CD4-positive, alpha-beta T cell (primary cell): ENCODE measurements around the gene DTD1. TPM values are rescaled to one million over a fixed set of nuclear protein-coding genes. Genes with fewer than 3 reads are reported as not detected.

ENCODE experiments used
- ATAC-seq: fragments of 200-7000 bp; cut with Tn5 transposase; one replicate; pipeline ENCODE4 v1.10.0; 2022; ENCODE audit warnings: mild to moderate bottlenecking; ENCODE audit not compliant: poor library complexity
- CTCF ChIA-PET: fragments of 350-600 bp; sonication (Branson Sonifier 250); formaldehyde crosslinking; loops from one replicate; lab custom pipeline; 2021; ENCODE audit warnings: antibody characterized with exemption, inconsistent platforms; lab: Charles Lee
- POLR2A ChIA-PET: fragments of 350-600 bp; sonication (Branson Sonifier 250); formaldehyde crosslinking; loops from one replicate; lab custom pipeline; 2021; ENCODE audit warnings: antibody characterized with exemption, inconsistent platforms; lab: Charles Lee
- DNase-seq, 14 experiments: peaks; one replicate each; pipeline ENCODE4 v3.0.0-alpha.2; 2013 to 2020; ENCODE audit warnings: mixed read lengths in 2 of 14
- H3K27ac ChIP-seq, 2 donors: one replicate each; pipeline versions ENCODE4 v1.5.1 to v1.7.0; 2013; ENCODE audit warnings: low read length in 2 of 2, low read depth in 1 of 2, mild to moderate bottlenecking in 1 of 2
- H3K27me3 ChIP-seq, 2 experiments: 1 replicate in 1 of 2; 2 replicates in 1 of 2; pipeline versions ENCODE4 v1.6.1 to v1.7.0; 2013; ENCODE audit warnings: low read length in 2 of 2, control low read depth in 1 of 2, mild to moderate bottlenecking in 1 of 2, moderate library complexity in 1 of 2; ENCODE audit not compliant: insufficient read depth in 2 of 2, control insufficient read depth in 1 of 2
- H3K36me3 ChIP-seq: one replicate; pipeline ENCODE4 v1.6.1; 2013; ENCODE audit warnings: low read length, control low read depth; ENCODE audit not compliant: insufficient read depth
- H3K4me1 ChIP-seq: one replicate; pipeline ENCODE4 v1.6.1; 2013; ENCODE audit warnings: low read length, control low read depth; ENCODE audit not compliant: insufficient read depth
- H3K4me3 ChIP-seq: one replicate; pipeline ENCODE4 v1.5.1; 2013; ENCODE audit warnings: mild to moderate bottlenecking, low read length, moderate library complexity
- H3K9me3 ChIP-seq, 2 experiments: 1 replicate in 1 of 2; 2 replicates in 1 of 2; pipeline versions ENCODE4 v1.6.1 to v1.7.0; 2013; ENCODE audit warnings: low read length in 2 of 2, mild to moderate bottlenecking in 2 of 2, control low read depth in 1 of 2, moderate library complexity in 1 of 2; ENCODE audit not compliant: control insufficient read depth in 1 of 2, insufficient read depth in 1 of 2
- H3K27ac Mint-ChIP-seq: one replicate; pipeline ENCODE4 v1.8.0; 2020; ENCODE audit warnings: mixed read lengths
- H3K27me3 Mint-ChIP-seq: one replicate; pipeline ENCODE4 v1.8.0; 2021; ENCODE audit warnings: mixed read lengths
- H3K36me3 Mint-ChIP-seq: one replicate; pipeline ENCODE4 v1.8.0; 2021; ENCODE audit warnings: low read depth, mixed read lengths
- H3K4me1 Mint-ChIP-seq: one replicate; pipeline ENCODE4 v1.8.0; 2021; ENCODE audit warnings: low read depth, mixed read lengths
- H3K4me3 Mint-ChIP-seq: one replicate; pipeline ENCODE4 v1.8.0; 2020; ENCODE audit warnings: mild to moderate bottlenecking, mixed read lengths
- H3K9me3 Mint-ChIP-seq: one replicate; pipeline ENCODE4 v1.8.0; 2020; ENCODE audit warnings: mixed read lengths
- CTCF ChIP-seq: fragments of 200-600 bp; IDR thresholded peaks from one replicate; pipeline ENCODE4 v1.8.0; 2022; ENCODE audit warnings: antibody characterized with exemption, mild to moderate bottlenecking
- intact Hi-C, 2 experiments: fragments of 100-400 bp; cut with DNase I in 1 of 2; cut with micrococcal nuclease in 1 of 2; formaldehyde crosslinking; loops; one replicate each; pipeline versions ENCODE4 v1.15.1 to v1.9.0; 2023 to 2025; cut with DNase I, micrococcal nuclease
- total RNA-seq, 174 experiments: library from RNA in 2 of 174; stranded (reverse) in 2 of 174; gene quantifications; one replicate each; pipeline ENCODE4 v1.2.3 and lab custom pipeline; 2021 to 2026

The DTD1 gene
- total RNA-seq, 2 experiments from 2014 or later, result 15.4 to 16.1 TPM

DNA sequence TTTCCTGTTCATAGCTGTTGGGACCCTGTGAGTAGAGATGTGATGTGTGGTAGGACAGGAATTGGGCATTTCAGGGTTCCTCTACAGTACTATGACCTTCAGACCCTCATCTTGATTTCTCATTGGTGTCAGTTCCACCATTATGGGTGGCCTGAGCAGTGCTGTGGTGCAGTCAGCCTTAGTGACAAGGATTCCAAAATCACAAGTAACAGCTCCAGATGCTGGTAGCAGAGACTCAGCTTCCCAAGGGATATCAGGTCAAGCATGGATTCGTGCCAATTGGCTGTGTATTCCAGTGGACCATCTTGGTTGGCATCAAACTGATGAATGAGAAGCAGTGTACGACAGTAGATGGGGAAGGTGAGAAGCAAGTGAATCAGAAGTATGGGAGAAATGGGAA is 16.8 kb upstream of the DTD1 start:
- intact Hi-C loops, result loop anchor here in 1 of 2 experiments (2.0 kb wide), 2 partner anchors 16 to 228 kb away; no protein-coding TSS in a partner anchor

DNA sequence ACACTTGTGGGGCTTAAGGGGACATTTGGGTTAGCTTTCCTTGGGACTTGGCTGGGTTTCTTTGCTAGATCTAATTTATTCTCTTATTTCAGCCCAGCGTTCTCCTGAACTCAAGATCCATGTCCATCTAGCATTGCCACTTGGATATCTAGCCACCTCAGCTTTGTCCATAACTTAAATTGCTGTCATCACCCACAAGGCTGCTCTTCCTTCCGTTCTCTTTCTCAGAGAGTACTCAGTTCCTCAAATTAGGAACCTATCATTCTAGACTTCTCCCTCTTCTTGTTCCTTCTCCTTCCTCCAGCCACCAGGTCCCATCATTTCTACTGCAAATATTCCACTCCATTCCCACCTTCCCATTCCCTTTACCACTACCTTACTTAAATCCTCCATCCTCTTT is 16.3 kb upstream of the DTD1 start:
- H3K9me3 ChIP-seq, result no peaks in the 10 kb centered on the region
- Mint-ChIP-seq H3K9me3 (no peaks in the 10 kb centered on the region), H3K4me3 (no peak overlapping the region), H3K27ac (peak overlapping the region; percentile 50), H3K36me3 (peaks cover 52% of the 10 kb centered on the region), H3K27me3 (no peaks in the 10 kb centered on the region), H3K4me1 (peaks cover 25% of the 10 kb centered on the region)
- no peak overlapping the region for H3K4me3 ChIP-seq
- H3K4me1 ChIP-seq, result peaks cover 15% of the 10 kb centered on the region
- DNase-seq (no peak), ATAC-seq (no peak)
- no peaks in the 10 kb centered on the region for H3K27me3 ChIP-seq
- H3K27ac ChIP-seq, result peak overlapping the region in 1 of 2 donors; percentile 4
- POLR2A ChIA-PET, result interaction anchor here (2.7 kb wide), 1 partner anchor 65 kb away, joined by 7 read pairs; no protein-coding TSS in a partner anchor
- intact Hi-C loops, result loop anchor here in 1 of 2 experiments (2.0 kb wide), 2 partner anchors 15 to 227 kb away; no protein-coding TSS in a partner anchor
- CTCF ChIA-PET, result interaction anchor here (1.3 kb wide), 1 partner anchor 21 kb away, joined by 3 read pairs; no protein-coding TSS in a partner anchor
- no peak for TF ChIP-seq CTCF
- peaks cover 25% of the 10 kb centered on the region for H3K36me3 ChIP-seq

More for the DNA sequence above, 16.8 kb upstream of the DTD1 start:
- Histone ChIP-seq H3K4me1 (peaks cover 20% of the 10 kb centered on the region), H3K9me3 (no peaks in the 10 kb centered on the region), H3K27ac (no peak overlapping the region), H3K4me3 (no peak overlapping the region), H3K36me3 (peaks cover 25% of the 10 kb centered on the region), H3K27me3 (no peaks in the 10 kb centered on the region)
- Mint-ChIP-seq H3K27ac (peak overlapping the region; percentile 50), H3K9me3 (no peaks in the 10 kb centered on the region), H3K4me3 (peak overlapping the region; percentile 59), H3K4me1 (peaks cover 28% of the 10 kb centered on the region), H3K36me3 (peaks cover 53% of the 10 kb centered on the region), H3K27me3 (no peaks in the 10 kb centered on the region)
- POLR2A ChIA-PET, result interaction anchor here (2.7 kb wide), 1 partner anchor 64 kb away, joined by 7 read pairs; no protein-coding TSS in a partner anchor
- TF ChIP-seq CTCF, result no peak
- CTCF ChIA-PET, result interaction anchor here (1.3 kb wide), 1 partner anchor 22 kb away, joined by 3 read pairs; no protein-coding TSS in a partner anchor
- ATAC-seq, result no peak
- no peak for DNase-seq

DNA sequence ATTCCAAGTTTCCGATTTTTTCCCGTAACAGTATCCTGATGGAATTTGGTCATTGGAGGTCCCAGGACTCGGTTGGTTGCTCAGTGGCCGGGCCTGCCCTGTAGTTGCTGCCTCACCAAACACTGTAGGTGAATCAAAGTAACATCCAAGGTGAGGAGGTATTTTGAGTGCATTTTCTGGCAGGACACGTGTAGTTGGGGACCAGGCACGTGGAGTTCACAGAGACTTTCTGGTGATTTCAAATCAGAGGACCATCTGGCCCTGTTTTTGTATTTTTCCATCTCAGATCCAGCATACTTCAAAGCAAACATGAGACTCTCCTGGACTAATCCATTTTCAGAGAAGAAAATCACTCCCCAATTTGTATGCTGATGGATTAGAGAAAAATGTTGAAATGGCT is 9.9 kb upstream of the DTD1 start:
- intact Hi-C loops, result no loop called here
- ChIA-PET POLR2A (interaction anchor here (1.7 kb wide), 1 partner anchor 8 kb away, joined by 4 read pairs; no protein-coding TSS in a partner anchor), CTCF (no interaction called here)
- H3K27ac Mint-ChIP-seq, result no peak overlapping the region
- no peak for TF ChIP-seq CTCF
- H3K27ac ChIP-seq, result no peak overlapping the region
- no peaks in the 10 kb centered on the region for H3K9me3 ChIP-seq
- H3K4me3 ChIP-seq, result no peak overlapping the region
- no peak for DNase-seq
- no peaks in the 10 kb centered on the region for H3K9me3 Mint-ChIP-seq
- H3K27me3 Mint-ChIP-seq, result no peaks in the 10 kb centered on the region
- peaks cover 5% of the 10 kb centered on the region for H3K4me1 Mint-ChIP-seq
- no peak for ATAC-seq
- H3K36me3 ChIP-seq, result no peaks in the 10 kb centered on the region
- no peaks in the 10 kb centered on the region for H3K4me1 ChIP-seq
- H3K27me3 ChIP-seq, result no peaks in the 10 kb centered on the region
- no peak overlapping the region for H3K4me3 Mint-ChIP-seq
- H3K36me3 Mint-ChIP-seq, result peaks cover 3% of the 10 kb centered on the region
